Stimulated activated effector memory CD8-positive, alpha-beta T cell treated with anti-CD3 and anti-CD28 coated beads, Interleukin-12 subunit alpha, Interleukin-12 subunit beta, amount 100 ng/mL, for 72 hours (primary cell): ENCODE data around the gene KRT3.
"Not testable (repeated sequence)": the region's sequence is repeated elsewhere in the genome, so short reads cannot be mapped to it uniquely, and the experiment has no call there.

Experiments used
- ATAC-seq: fragments of 150-1000 bp; cut with Tn5 transposase; 2 replicates; pipeline ENCODE4 v1.10.0; 2021
- DNase-seq, 2 donors: peaks; one replicate each; pipeline ENCODE4 v3.0.0; 2021 to 2022; ENCODE audit warnings: low spot score in 2 of 2
- H3K27ac Mint-ChIP-seq: one replicate; pipeline ENCODE4 v1.8.0; 2022; ENCODE audit warnings: mild to moderate bottlenecking, mixed read lengths
- H3K36me3 Mint-ChIP-seq: one replicate; pipeline ENCODE4 v1.8.0; 2022; ENCODE audit warnings: mild to moderate bottlenecking, mixed read lengths
- H3K4me1 Mint-ChIP-seq: one replicate; pipeline ENCODE4 v1.8.0; 2022; ENCODE audit warnings: mixed read lengths
- H3K4me3 Mint-ChIP-seq: one replicate; pipeline ENCODE4 v1.8.0; 2022; ENCODE audit warnings: mild to moderate bottlenecking, mixed read lengths
- H3K9me3 Mint-ChIP-seq: one replicate; pipeline ENCODE4 v1.8.0; 2022; ENCODE audit warnings: mixed read lengths

The KRT3 gene

GRCh38 chr12:52757449-52758176, 38.3 kb downstream of the KRT3 start:
- ATAC-seq, result no peak
- no peak overlapping the region for H3K27ac Mint-ChIP-seq

GRCh38 chr12:52756281-52756960, 39.5 kb downstream of the KRT3 start:
- Mint-ChIP-seq H3K4me3 (no peak overlapping the region), H3K9me3 (peaks cover 10% of the 10 kb centered on the region), H3K4me1 (no peaks in the 10 kb centered on the region), H3K36me3 (no peaks in the 10 kb centered on the region), H3K27ac (no peak overlapping the region)
- ATAC-seq (no peak), DNase-seq (no peak)

More at GRCh38 chr12:52757449-52758176, 38.3 kb downstream of the KRT3 start:
- no peak overlapping the region for H3K4me3 Mint-ChIP-seq
- DNase-seq, result no peak
- no peaks in the 10 kb centered on the region for H3K4me1 Mint-ChIP-seq
- H3K9me3 Mint-ChIP-seq, result peaks cover 10% of the 10 kb centered on the region
- no peaks in the 10 kb centered on the region for H3K36me3 Mint-ChIP-seq

- Mint-ChIP-seq H3K36me3 (no peaks in the 10 kb centered on the region), H3K27ac (no peak overlapping the region), H3K4me3 (no peak overlapping the region), H3K9me3 (peaks cover 6% of the 10 kb centered on the region), H3K4me1 (no peaks in the 10 kb centered on the region)
- ATAC-seq, result no peak
- no peak for DNase-seq
These were observed 40.4 kb downstream of the KRT3 start for GRCh38 chr12:52755533-52755932.

GRCh38 chr12:52754135-52754534, 41.8 kb downstream of the KRT3 start:
- no peaks in the 10 kb centered on the region for H3K9me3 Mint-ChIP-seq
- no peaks in the 10 kb centered on the region for H3K4me1 Mint-ChIP-seq
- no peaks in the 10 kb centered on the region for H3K36me3 Mint-ChIP-seq
- DNase-seq (no peak), ATAC-seq (no peak)
- no peak overlapping the region for H3K27ac Mint-ChIP-seq
- no peak overlapping the region for H3K4me3 Mint-ChIP-seq

DNA sequence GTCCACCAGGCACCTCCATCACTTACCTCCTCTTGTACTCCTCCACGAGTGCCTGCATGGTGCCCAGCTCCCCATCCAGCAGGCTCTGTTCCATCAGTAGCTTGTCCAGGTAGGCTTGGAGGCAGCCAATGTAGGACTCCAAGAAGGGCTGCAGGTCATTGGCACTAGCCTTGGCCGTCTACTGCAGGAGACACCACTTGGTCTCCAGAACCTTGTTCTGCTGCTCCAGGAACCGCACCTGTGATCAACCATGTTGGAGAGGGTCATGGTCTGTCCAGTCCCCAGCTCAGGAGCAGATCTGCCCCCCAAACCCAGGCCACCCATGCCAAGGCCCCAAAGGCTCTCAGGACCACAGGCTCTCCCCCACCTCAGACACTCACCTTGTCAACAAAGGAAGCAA, 42.6 kb downstream of the KRT3 start:
- DNase-seq (no peak), ATAC-seq (peak; percentile 11)
- H3K9me3 Mint-ChIP-seq, result no peaks in the 10 kb centered on the region
- H3K36me3 Mint-ChIP-seq, result no peaks in the 10 kb centered on the region
- H3K4me1 Mint-ChIP-seq, result no peaks in the 10 kb centered on the region
- H3K27ac Mint-ChIP-seq, result no peak overlapping the region
- H3K4me3 Mint-ChIP-seq, result no peak overlapping the region

- H3K4me3 Mint-ChIP-seq, result no peak overlapping the region
- no peak overlapping the region for H3K27ac Mint-ChIP-seq
- ATAC-seq, result no peak
- no peaks in the 10 kb centered on the region for H3K4me1 Mint-ChIP-seq
- H3K36me3 Mint-ChIP-seq, result no peaks in the 10 kb centered on the region
- DNase-seq, result no peak
- H3K9me3 Mint-ChIP-seq, result no peaks in the 10 kb centered on the region
These were observed 43.4 kb downstream of the KRT3 start for GRCh38 chr12:52752516-52752915.

DNA sequence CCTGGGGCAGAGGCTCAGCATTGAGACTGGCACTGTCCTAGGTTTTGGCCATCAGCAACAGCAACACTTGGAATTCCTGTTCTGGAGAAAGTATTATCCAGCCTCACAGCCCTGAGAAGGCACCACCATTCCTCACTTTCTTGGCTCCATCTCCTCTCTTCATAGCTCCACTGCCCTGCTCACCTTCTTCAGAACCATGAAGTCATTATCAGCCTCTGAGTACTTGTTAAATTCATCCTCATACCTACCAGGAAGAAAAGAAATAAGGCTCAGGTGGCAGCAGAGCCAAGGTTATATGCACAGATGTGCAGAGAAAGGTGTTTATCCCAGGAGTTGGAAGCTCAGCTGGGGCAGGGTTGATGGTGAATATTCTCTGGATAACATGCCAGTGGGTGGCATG, 44.1 kb downstream of the KRT3 start:
- Mint-ChIP-seq H3K9me3 (no peaks in the 10 kb centered on the region), H3K27ac (no peak overlapping the region), H3K4me1 (no peaks in the 10 kb centered on the region), H3K36me3 (no peaks in the 10 kb centered on the region), H3K4me3 (no peak overlapping the region)
- ATAC-seq, result no peak
- no peak for DNase-seq

- H3K27ac Mint-ChIP-seq, H3K9me3 Mint-ChIP-seq, H3K4me3 Mint-ChIP-seq, H3K4me1 Mint-ChIP-seq, ATAC-seq, H3K36me3 Mint-ChIP-seq, DNase-seq: not testable (repeated sequence)
These were observed 45.4 kb downstream of the KRT3 start for GRCh38 chr12:52750532-52750931.

GRCh38 chr12:52749827-52750226, 46.1 kb downstream of the KRT3 start:
- ATAC-seq (no peak), DNase-seq (no peak)
- H3K4me3 Mint-ChIP-seq, result no peak overlapping the region
- no peaks in the 10 kb centered on the region for H3K9me3 Mint-ChIP-seq
- H3K27ac Mint-ChIP-seq, result no peak overlapping the region
- H3K36me3 Mint-ChIP-seq, result no peaks in the 10 kb centered on the region
- H3K4me1 Mint-ChIP-seq, result no peaks in the 10 kb centered on the region

- no peaks in the 10 kb centered on the region for H3K4me1 Mint-ChIP-seq
- H3K4me3 Mint-ChIP-seq, result no peak overlapping the region
- H3K36me3 Mint-ChIP-seq, result no peaks in the 10 kb centered on the region
- no peak overlapping the region for H3K27ac Mint-ChIP-seq
- no peak for ATAC-seq
- no peaks in the 10 kb centered on the region for H3K9me3 Mint-ChIP-seq
- no peak for DNase-seq
These were observed 47.3 kb downstream of the KRT3 start for GRCh38 chr12:52748578-52748977.

- no peaks in the 10 kb centered on the region for H3K4me1 Mint-ChIP-seq
- no peak overlapping the region for H3K4me3 Mint-ChIP-seq
- ATAC-seq, result no peak
- no peak for DNase-seq
- H3K36me3 Mint-ChIP-seq, result no peaks in the 10 kb centered on the region
- H3K27ac Mint-ChIP-seq, result no peak overlapping the region
- H3K9me3 Mint-ChIP-seq, result no peaks in the 10 kb centered on the region
These were observed 50.4 kb downstream of the KRT3 start for GRCh38 chr12:52745554-52745953.

DNA sequence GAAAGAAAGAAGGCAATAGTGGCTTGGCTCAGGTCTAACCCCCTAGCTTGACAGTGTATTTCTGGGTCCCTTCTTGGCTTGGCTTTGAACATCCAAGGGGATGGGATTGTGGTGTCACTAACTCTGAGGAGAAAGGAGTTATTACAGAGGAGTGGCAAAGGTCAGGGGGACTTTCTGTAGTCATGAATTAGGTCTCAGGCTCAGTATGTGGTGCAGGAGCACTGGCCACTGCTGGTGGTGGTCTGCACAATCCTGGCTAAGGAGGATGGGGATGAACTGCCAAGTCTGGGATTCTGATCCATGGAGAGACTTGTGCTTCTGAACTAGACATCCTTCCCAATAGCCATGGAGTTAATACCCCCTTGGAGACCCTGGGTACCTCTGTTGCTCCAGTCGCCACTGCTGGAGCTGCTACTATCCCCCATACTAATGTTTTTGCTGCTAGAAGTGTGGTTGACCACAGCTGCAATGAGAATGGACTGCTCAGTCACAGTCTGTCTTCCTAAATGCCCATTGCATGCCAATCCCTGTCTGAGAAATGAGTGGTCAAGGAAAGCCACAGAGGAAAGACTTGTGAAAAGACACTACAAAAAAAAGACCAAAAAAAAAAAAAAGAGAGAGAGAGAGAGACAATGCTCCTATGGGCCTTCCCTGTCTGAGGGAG, 51.3 kb downstream of the KRT3 start:
- Mint-ChIP-seq H3K4me1 (no peaks in the 10 kb centered on the region), H3K9me3 (no peaks in the 10 kb centered on the region), H3K27ac (no peak overlapping the region), H3K36me3 (no peaks in the 10 kb centered on the region), H3K4me3 (no peak overlapping the region)
- no peak for ATAC-seq
- DNase-seq, result no peak

- Mint-ChIP-seq H3K9me3 (no peaks in the 10 kb centered on the region), H3K36me3 (no peaks in the 10 kb centered on the region), H3K4me3 (no peak overlapping the region), H3K4me1 (no peaks in the 10 kb centered on the region), H3K27ac (no peak overlapping the region)
- DNase-seq, result no peak
- ATAC-seq, result no peak
These were observed 53.0 kb downstream of the KRT3 start for GRCh38 chr12:52742822-52743457.

DNA sequence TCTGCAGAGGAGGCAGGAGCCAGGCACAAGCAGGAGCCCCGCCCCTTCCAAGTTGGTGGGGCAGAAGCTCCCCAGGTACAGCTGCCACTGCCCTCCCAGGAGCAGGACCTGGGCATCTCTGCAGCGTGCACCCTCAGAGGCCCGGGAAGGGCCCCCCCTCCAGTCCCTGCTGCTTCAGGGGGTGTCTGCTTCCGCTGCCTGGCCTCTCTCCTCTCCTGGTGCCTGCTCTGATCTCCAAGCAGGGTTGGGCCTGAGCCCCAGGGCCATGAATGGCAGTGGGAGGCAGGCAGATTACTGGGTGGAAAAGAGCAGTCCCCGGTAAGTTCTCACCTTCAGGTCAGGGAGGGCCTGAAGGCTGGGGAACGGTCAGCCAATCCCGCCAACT, 53.7 kb downstream of the KRT3 start:
- Mint-ChIP-seq H3K9me3 (no peaks in the 10 kb centered on the region), H3K4me1 (no peaks in the 10 kb centered on the region), H3K36me3 (no peaks in the 10 kb centered on the region), H3K27ac (no peak overlapping the region), H3K4me3 (no peak overlapping the region)
- DNase-seq (no peak), ATAC-seq (no peak)

DNA sequence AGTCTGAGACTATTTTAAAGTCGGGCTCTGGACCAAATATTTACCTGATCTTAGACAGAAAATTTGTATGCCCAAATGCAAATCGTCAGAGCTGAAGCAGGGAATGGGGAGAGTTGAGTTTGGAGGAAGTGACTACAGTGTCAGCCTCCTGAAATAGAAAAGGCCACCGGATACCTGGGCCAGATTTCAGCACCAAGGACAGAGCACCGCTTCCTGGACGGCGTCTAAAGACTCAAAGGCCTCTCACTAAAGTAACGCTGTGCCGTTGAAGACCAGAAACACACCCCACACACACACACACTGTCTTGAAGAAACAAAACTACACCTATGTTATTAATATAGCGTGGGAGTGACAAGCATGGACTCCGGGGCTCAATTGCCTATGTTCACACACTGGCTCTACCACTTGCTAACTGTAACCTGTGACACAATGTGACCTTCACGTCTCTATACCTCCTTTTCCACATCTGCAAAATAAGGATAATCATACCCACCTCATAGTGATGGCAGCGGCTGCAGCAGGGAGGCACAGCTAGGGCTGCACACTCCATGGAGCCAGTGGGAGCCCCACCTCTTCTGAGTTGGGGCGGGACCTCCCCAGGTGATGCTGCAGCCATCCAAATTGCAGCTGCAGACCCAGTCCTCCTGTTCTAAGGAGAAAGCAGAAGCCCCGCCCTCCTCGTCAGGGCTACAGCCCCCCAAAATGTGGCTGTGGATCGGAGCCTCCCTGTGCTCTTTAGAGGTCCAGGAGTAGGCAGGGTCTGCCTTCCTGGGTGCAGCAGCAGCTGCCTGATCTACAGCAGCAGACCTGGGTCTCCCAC, 54.3 kb downstream of the KRT3 start:
- DNase-seq (peak; percentile 30 to 73), ATAC-seq (no peak)
- Mint-ChIP-seq H3K4me1 (no peaks in the 10 kb centered on the region), H3K36me3 (no peaks in the 10 kb centered on the region), H3K9me3 (no peaks in the 10 kb centered on the region), H3K4me3 (no peak overlapping the region), H3K27ac (no peak overlapping the region)
